SK-N-DZ (cell line): ENCODE results near the gene BEGAIN.

Source experiments
- DNase-seq: peaks from one replicate; pipeline ENCODE4 v3.0.0-alpha.2; 2015; ENCODE audit warnings: low spot score

BEGAIN gene

DNA sequence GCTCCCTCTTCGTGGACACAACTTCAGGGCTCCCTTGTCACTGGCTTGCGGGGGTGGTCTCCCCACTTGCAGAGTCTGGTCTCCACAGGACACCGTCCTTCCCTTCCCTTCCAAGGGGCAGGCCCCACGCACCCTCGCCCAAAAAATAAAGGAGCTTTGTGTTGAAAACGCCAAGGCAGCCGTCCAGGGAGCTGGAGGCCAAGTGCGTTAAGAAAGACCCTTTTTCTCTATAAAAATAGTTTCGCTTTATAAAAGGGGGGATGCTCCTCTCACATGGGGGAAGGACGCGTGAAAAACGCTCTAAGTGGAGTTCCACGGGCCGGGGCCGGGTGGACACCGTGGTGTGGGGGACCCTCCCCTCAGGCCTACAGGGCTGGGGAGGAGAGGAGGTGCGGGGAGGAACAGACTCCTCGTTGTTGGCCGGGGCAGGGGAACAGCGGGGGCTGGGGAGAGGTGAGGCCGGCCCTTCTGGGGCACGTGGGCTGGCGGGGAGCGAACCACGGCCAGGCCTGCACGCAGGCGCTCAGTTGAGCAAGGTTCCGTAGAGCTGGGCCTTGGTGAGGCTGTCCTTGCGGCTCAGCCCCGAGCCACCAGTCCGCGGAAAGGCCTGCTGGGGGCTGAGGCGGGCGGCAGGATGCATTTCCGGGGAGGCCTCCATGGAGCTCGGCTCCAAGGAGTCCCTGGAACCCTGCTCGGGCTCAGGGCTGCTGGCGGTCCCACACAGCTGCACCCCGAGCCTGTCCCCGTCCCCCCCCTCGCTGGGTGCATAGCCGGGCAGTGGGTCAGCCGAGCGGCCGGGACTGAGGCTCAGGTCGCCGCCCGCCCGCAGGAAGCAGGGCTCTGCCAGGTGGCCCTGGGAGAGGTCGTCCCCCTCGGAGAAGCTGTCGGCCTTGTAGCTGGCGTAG lies 49.5 kb downstream of the BEGAIN start:
- no peak for DNase-seq

DNA sequence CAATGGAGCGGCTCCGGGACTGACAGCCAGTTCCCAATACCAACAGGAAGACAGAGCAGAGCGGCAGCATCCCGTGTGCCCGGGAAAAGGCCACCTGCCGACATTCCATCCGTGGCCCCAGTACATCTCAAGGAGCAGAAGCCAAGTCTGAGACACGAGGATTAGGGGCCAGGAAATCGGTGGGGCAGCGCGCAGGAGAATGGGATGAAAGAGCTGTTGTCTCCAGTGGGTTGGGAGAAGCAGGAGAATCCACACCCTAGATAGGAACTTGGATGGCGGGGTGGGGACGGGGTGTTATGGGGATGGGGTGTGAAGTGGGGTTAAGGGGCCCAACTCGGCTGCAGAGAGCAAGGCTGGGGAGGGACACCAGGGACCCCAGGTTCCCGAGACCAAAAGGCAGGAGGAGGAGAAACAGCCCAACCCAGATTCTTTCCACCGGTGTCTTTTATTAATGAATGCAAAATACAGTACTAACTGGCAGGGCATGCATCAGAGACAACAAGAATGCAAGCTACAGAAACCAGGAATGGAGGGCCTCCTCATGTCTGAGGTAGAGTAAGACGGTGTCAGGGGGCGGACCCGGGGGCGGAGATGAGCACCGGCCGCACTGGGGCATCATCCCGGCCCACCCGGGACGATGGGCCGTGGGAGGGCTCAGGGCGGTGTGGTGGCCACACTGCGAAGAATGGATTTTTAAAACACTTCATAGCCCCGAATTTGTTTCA lies 50.3 kb downstream of the BEGAIN start:
- no peak for DNase-seq

- no peak for DNase-seq
These were observed 51.1 kb downstream of the BEGAIN start for GRCh38 chr14:100536121-100536510.

- no peak for DNase-seq
These were observed 51.7 kb downstream of the BEGAIN start for GRCh38 chr14:100535287-100536120.

DNA sequence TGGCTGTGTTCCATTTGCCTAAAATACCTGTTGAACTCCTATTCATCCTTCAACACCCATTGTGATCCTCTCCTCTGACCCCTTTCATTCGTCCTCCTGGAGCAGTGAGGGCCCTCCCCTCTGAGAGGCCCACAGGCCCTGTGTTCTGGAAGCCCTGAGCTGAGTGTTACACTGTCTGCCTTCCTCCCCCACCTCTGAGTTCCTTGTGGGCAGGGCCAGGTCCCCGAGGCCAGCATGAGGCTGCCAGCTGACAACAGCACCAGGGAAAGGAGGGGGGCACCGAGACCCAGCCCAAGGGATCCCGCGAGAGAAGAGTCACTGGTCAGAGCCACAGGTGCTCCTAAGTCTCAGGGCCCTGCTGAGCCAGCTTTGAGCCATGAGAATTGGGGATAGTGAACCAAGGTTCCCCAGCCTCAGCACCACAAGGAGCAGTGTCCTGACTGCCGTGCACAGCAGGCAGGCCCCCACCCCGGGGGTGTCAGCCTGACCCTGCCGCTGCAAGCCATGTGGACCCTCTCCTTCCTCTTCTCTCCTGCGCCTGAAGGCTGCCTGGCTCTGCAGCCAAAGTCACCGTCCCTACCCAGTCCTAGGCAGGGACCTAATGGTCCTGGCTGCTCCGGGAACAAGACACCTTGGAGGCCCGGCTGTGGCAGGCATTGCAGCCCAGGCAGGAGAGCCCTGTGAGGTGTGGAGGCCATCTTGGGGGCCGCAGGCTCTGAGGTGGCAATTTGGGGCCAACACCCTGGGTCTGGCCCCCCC lies 52.5 kb downstream of the BEGAIN start:
- no peak for DNase-seq

DNA sequence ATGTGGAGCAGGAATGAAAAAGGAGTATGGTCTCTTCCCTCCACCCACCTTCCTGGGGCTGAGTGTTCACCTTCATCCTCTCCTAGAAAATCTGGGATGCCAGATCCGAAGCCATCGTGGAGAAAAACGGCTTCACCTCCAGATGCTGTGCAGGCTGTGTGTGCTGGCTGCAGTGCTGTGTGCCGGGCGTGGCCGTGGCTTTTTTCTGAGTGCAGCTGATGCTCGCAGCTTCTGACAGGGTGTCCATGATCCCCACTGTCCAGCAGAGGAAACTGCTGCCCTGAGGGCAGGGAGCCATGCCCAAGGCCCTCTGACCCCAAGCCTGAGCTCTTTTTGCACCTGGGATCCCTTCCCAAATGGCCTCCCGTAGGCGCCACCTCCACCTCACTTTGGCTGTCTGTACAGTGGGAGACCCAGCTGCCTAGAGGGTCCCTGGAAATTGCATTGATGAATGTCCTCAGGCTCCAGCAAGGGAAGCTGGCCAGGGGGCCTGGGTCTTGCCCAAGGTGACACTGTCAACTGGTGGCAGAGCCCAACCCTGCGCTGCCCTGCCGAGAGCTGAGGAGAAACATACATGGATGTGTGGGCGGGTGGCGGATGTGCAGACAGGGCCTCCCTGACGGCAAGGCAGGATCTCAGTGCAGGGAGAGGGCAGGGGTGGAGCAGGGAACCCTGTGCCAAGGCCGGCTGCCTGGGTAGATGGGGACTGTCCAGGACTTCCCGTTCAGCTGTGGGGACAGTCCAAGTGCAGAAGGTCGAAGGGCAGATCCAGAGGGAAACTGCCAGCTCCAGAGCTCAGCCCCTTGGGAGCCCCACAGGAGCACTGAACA lies 53.3 kb downstream of the BEGAIN start:
- no peak for DNase-seq

GRCh38 chr14:100532906-100533655 lies 54.1 kb downstream of the BEGAIN start:
- no peak for DNase-seq

DNA sequence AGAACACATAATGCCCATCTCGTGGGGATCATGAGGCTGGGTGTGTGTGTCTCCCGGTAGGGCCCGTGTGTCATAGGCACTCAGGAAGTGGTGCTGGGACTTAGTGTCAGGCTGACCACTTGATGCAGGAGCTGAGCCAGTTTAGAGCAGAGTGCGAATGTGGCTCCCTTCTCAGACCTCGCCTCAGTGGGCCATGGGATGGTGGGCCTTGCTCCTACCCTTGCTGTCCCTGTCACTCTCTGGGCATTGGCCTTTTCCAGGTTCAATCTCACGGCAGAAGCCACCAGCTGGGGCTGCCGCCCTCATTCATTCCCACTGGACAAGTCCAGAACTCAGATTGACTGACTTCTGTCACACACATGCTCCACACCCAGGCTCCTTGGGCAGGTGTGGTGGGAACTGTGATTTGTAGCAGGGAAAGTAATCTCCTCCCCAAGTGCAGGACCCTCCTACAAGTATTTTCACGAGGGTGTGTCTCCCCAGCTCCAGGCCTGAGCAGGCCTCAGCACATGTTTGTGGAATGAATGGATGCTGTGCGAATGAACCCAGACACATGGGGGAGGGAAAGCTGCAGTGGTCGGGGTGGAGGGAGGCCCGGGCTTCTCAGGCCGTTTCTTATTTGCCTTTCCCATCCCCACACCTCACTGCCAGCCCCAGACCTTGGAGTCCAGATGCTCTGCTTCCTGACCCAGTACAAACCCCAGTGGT lies 54.9 kb downstream of the BEGAIN start:
- DNase-seq: no peak

DNA sequence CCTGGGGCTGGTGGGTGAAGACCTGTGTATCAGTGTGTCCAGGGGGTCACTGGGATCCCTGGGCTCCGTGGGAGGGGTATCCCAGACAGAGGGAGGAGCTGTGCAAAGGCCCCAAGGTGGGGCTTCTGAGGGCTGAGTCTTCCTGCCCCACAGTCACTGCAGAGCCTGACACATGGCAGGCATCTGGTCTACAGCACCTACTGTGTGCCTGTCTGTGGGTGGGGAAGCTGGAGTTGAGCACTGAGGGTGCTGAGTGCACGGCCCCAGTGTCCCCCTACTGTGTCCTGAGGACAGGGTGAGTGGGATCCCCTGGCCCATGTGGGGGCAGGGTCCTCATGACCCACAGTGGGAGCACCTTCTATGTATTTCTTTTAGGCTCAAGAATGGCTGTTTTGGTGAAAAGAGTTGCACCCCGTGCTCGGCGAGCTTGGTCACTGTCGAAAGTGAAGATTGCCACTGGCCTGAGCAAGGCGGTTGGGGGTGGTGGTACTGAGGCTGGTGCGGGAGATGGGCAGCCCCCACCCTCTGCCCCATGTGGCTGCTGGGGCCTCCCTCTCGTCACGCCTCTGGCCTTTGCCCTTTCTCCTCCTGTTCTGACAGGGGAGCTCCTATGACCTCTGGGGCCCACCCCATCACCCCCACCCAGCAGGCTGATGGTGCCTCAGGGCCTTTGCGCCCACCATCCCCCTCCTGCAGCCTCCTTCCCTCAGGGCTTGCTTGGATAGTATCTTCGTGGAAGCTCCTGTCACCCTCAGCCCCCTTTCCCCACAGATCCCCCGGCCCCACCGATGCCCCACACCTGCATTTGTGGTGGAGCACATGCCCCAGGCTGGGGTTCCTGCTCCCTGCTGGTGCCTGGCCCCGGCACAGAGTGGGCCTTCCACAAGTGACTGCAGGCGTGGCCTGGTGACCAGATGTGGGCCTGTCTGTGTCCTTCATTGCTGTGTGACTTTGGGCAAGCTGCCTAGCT lies 55.8 kb downstream of the BEGAIN start:
- no peak for DNase-seq

- no peak for DNase-seq
These were observed 56.7 kb downstream of the BEGAIN start for GRCh38 chr14:100530270-100531072.

- no peak for DNase-seq
These were observed 57.6 kb downstream of the BEGAIN start for GRCh38 chr14:100529561-100530031.

- no peak for DNase-seq
These were observed 58.2 kb downstream of the BEGAIN start for GRCh38 chr14:100528962-100529560.

DNA sequence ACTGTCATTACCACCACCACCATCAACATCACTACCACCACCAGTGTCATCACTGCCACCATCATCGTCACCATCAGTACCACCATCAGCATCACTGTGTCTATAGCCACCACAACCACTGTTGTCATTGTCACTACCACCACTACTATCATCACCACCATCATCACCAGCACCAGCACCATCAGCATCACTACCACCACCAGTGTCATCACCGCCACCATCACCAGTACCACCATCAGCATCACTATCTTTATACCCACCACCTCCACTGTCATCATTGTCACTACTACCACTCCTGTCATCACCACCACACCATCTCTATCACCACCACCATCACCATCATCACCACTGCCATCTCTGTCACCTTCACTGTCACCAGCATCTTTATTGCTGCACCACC lies 60.6 kb downstream of the BEGAIN start:
- no peak for DNase-seq

DNA sequence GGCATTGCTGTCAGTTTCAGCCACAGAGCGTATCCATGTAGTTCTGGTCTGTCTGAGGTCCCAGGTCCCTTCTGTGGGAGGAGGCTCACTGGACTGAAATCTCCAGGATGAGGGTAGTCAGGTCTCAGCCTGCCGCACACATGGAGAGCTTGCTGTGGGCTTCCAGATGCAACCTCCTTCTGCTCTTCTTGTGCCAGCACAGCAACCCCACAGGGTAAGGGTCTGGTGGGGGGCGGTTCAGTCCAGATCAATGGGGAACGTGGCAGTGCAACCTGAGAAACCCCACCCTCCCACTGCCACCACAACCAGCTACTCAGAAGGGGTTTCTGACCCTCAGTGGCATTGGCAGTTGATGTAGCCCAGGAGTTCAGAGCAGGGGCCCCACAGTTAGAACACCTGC lies 61.2 kb downstream of the BEGAIN start:
- DNase-seq: no peak

GRCh38 chr14:100525615-100526014 lies 61.6 kb downstream of the BEGAIN start:
- no peak for DNase-seq

GRCh38 chr14:100524933-100525243 lies 62.3 kb downstream of the BEGAIN start:
- DNase-seq: no peak
